Eye (tissue), 1 donor: Measurements from ENCODE around the gene TCP11.

Experiments used
- DNase-seq: peaks from one replicate; pipeline ENCODE4 v3.0.0-alpha.2; 2015

Gene TCP11

DNA sequence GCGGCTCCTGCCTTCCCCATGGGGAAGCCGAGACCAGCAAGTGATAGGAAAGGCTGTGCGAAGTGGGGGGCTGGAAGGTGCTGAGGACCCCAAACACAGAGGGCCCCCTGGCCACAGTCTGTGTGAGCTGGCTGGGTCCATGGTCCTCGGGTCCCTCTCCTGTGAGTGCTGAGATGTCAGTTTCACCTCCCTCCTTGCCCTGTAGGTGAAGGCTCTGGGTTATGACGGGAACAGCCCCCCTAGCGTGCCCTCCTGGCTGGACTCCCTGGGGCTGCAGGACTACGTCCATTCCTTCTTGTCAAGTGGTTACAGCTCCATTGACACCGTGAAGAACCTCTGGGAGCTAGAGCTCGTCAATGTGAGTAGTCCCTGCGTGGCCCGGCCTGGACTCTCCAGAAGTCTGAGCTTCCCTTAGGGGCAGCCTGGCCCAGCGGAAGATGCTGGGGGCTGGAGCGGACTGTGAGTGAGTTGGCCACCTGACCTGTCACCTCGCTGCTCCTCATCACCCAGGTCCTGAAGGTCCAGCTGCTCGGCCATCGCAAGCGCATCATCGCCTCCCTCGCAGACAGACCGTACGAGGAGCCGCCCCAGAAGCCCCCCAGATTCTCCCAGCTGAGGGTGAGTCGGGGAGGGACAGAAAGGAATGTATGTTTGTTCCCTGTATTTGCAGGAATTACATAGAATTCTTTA lies 61.7 kb downstream of the TCP11 start:
- DNase-seq = no peak

DNA sequence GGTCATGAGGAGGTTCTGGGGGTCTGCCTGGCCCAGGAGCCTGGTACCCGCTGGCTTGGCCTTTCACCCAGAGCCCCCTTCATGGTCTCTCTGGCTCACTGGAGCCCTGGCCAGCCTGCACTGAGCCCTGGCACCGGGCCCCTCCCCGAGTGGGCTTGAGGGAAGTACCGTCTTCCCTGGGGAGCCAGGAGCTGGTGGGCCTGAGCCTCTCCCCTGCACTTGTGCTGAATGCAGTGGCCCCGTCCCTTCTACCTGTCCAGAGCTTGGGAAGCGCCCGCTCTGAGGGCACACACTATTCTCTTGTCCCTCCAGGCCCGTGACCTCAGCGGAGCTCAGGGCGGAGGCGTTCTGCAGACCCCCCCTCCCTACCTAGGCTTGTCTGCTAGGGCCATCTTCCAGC lies 62.2 kb downstream of the TCP11 start:
- no peak for DNase-seq

DNA sequence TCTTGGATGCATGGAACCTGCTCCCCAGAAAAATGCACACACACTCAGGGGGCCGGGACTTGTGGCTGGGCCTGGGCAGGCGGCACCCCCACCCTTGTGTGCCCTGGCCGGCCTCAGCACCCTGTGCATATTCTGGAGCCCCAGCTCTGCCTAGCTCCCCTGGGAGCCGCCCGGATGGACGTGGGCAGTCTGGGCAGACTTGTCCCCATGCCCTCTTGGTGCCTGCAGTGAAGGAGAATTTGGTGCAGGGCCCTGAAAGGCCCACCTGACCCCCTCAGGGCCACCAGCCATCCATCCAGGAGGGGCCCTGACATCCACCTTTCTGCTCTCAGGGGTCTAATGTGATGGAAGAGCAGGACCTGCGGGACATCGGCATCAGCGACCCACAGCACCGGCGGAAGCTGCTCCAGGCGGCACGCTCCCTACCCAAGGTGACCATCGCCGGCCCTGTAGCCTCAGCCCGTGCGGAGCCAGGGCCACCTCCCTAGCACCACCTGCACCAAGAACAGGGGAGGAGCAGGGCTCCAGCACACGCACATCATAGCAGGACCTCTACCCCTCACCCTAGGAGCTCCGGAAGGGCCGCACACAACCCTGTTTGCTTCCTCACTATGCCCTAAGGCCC lies 62.8 kb downstream of the TCP11 start:
- DNase-seq = no peak

DNA sequence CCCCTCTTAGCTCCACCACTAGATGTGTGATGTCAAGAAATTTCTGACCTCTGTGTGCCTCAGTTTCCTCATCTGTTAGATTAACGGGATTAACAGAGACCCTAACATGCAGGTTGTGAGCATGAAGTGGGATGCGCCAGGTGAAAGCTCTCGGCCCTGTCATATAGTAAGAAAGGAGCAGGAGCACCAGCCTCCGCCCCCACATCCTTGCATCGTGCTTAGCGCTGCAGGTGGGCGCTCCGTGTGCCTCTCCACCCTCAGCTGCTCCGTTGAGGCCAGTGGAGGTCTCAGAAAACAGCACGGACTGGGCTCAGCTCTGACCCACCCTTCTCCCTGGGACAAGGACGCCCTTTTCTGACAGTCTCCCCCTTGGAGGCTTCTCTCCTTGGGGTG lies 63.4 kb downstream of the TCP11 start:
- DNase-seq = no peak

DNA sequence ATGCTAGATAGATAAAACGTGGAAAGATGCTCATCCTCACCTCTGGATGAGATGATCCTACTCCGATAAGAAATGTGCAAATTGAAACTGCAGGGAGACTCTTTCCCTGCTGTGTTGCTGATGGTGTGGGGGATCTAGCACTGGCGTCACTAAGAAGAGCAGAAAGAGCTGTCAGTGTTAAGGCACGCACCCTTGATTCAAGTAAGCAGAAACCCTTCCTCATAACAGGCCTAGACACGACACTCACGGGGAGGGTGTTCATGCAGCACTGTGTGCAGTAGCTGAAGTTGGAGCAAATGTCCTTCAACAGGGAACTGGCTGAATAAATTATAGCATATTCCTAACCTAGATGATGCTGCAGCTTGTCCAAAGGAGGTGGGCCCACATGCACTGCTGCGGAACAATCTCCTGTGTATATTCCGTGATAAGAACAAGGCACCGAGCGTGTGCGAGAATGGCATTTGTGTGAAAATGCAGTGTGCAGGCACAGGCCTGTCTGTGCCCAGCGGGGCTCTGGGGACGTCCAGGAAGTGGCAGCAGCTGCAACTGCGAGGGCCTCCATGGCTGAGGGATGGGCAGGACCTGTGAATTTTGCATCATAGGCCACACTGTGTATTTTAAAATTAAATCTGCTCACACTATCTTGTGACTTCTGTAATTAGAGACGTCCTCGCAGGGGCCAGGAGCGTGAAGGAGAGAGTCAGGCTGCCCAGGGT lies 64.0 kb downstream of the TCP11 start:
- DNase-seq = peak; percentile 17

DNA sequence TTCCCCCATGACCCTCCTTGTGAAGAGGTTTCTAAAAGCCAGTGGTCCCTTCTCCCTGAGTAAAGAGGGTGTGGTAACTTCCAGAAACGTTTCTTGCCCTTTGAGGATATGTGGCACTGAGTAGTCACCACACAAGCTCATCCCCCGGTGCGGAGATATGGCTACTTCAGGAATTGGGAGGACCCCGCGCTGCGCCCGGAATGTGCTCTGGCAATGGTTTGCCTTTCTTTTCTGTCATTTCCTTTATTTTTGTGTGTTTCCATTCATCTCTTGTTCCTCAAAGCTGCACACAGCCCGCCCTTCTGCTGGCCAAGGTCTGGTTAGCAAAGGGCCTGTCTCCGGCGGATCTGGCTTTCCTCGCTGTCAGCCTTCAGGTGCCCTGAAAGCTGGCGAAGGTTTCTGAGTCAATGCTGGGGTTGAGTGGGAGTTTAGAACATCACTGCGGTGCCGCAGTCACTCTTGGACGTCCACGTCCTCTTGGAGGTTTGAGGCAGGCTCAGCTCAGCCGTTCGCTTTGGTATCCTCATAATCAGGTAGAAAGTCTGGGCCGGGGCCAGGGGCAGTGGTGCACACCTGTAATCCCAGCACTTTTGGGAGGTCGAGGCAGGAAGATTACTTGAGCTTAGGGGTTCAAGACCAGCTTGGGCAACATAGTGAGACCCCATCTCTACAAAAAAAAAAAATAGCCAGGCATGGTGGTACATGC lies 67.2 kb downstream of the TCP11 start:
- no peak for DNase-seq

DNA sequence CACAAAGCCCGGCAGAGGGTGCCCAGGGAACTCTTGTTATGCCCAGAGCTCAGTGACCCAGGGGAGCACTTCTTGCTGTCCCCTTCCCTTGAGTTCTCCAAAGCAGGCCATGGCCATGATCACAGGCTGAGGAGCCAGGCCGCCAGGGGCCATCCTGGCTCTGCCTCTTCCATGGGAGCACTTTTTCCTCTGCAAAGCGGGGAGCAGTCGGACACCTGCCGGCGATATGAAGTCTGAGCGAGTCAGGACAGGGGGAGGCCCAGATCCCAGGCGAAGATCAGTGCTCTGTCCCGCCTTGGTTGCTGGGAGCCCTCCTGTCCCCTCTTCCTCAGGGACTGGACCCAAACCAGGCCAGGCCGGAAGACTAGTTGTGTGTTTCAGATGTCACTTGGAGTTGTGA lies 67.9 kb downstream of the TCP11 start:
- no peak for DNase-seq

DNA sequence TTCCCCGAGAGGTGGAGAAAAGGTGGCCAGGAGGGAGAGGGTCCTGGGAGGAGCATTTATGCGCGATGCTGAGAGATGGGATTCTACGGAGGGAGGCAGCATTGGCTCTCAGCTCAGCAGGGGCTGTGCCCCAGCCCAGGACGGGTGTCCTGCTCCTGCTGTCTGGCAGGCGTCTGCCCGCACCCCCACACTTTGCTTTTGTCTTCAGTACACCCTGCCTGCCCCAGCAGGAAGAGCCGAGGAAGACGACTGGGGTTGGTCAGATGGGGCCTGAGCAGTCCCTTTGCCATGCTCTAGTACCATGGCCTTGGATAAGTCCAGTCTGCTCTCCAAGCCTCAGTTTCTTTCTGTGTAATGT lies 68.5 kb downstream of the TCP11 start:
- no peak for DNase-seq

DNA sequence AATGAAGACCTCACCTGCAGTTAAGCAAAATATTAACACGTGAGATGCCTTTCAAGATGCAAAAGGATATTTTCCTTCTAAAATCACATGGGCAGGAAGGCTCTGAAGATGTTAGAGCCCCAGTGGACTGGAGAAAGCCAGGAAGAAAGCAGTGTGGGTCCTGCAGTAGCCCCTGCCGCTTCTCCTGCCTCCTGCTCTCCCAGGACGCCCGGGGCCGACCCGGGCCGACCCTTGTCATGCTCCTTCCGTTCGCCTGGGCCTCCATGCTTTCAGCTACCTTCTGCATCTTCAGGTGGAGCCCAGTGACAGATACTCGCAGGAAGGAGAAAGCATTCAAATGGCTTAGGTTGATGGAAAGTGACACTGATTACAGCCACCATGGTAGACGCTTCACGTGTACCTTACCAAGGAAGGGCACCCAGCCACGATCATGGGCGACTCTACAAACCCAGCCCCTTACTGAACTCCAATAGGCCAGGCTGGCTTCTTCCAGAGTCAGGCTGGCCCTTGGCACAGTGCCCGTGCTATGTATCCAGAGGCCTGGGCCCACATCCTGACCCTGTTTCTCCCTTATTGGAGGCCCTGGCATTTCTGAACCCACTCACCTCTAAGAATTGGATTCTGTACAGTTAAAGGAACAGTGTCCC lies 69.0 kb downstream of the TCP11 start:
- DNase-seq = no peak

DNA sequence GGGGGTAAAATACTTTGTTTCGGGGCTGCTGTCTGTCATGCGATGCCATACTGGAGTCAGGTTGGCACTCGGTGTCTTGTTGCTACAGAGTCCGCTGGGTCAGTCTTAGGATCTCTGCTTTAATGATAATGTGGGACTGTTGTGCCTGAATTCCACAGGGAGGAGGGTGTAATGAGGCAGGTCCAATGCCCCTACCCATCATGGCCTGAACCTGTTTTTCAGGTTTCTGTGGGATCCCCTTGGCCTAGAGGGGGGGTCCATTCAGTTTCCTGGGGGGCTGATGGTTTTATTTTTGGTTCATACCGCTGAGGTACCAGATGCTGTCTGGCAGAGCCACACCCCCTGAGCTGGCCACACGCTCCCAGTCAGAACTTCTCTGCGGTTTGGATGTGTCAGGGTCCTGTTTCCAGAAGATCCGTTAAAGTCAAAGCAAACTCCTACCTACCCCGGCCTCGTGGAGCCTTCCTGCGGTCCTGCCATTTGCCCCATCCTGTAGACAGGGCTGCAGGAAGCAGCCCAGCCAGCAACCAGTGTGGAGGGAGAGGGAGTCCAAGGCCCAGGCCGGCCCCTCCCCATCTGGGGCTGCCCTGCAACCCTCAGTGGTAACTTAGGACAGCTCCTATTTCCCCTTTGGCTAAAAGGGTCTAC lies 69.7 kb downstream of the TCP11 start:
- no peak for DNase-seq

DNA sequence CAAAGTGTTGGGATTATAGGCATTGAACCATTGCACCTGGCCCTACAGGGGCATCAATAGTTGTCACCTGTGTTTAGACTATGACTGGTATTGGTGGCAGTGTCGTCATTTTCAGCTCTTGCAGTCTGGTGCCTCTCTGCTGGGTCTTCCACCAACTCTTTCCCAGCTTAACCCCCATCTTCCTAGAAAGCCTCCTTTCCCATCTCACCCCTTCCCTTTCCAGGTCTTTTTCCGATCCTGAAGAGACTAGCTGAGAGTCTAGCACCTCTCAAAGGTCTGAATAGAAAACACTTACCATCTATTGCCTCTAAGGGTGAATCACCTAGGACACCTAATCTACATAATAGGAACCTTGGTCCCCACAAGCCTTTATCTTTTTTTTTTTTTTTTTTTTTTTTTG lies 71.0 kb downstream of the TCP11 start:
- DNase-seq = no peak

DNA sequence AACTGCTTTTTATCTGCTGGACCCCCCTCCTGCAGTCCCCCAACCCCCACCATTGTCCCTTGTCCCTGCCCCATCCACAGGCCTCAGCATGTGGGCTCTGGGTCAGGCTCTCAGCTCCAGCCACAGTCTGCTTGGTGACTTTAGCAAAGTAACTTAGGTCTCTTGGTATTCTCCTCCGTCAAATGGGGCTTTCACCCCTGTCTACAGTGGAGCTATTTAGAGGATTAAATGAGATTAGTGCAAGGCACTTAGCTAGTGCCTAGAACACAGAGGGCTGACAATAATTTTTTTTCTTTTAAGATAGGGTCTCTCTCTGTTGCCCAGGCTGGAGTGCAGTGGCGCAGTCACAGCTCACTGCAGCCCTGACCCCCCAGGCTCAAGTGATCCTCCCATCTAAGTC lies 71.9 kb downstream of the TCP11 start:
- no peak for DNase-seq

DNA sequence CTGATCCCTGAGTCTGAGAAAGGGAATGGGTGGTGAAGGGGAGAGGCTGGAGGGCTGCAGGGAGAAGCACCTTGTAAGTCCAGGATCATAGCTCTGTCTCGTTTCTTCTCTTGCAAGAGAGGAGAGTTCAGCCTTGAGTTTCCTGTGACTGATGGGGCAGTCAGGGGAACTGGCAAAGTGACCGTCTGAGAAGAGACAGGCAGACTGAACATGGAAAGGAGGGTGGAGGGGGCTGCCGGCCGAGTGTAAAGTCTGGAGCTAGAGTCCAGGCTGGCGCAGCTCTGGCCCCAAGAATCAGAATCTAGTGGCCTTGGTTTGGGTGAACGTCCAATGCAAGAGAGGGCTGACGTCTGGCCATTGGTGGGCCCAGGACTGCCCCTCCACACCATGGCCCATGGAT lies 72.5 kb downstream of the TCP11 start:
- DNase-seq = no peak

DNA sequence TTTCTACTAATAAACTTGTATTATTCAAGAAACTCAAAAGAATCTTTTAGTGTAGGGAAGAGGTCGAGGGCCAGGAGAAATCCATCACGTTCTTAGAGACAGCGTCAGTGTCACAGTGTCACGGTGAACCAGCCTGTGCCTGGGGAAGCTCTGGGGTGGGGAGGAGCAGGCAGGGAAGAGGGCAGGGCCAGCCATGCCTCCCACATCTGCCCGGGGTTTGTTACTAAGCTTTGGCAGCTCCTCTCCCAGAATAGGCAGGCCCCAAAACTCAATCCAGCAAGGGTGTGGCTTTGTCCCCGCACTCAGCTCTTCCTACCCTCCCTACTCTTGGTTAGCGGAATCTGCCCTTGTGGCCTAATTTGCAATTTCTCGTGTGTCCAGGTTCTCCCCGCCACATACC lies 72.9 kb downstream of the TCP11 start:
- DNase-seq = no peak
